Endodermal cell (in vitro differentiated cells): ENCODE measurements around the gene ANKRD17. TPM values are rescaled to one million over a fixed set of nuclear protein-coding genes. Genes with fewer than 3 reads are reported as not detected.

Experiments
- DNase-seq: peaks from one replicate; pipeline ENCODE4 v3.0.0-alpha.2; 2017
- H3K27ac ChIP-seq: 2 replicates; pipeline ENCODE4 v1.5.1; 2013; ENCODE audit warnings: mild to moderate bottlenecking, low read depth, low read length, moderate library complexity
- H3K27me3 ChIP-seq: 2 replicates; pipeline ENCODE4 v1.6.1; 2013; ENCODE audit warnings: mild to moderate bottlenecking, low read length, moderate library complexity; ENCODE audit not compliant: insufficient read depth, control insufficient read depth, poor library complexity, severe bottlenecking
- H3K36me3 ChIP-seq: 2 replicates; pipeline ENCODE4 v1.7.0; 2013; ENCODE audit warnings: mild to moderate bottlenecking, low read length, moderate library complexity; ENCODE audit not compliant: control insufficient read depth, insufficient read depth
- H3K4me1 ChIP-seq: one replicate; pipeline ENCODE4 v1.7.0; 2013; ENCODE audit warnings: low read length; ENCODE audit not compliant: control insufficient read depth, insufficient read depth
- H3K4me3 ChIP-seq: 2 replicates; pipeline ENCODE4 v1.5.1; 2013; ENCODE audit warnings: mild to moderate bottlenecking, low read length, moderate library complexity
- H3K9ac ChIP-seq: 2 replicates; pipeline ENCODE4 v1.6.1; 2013; ENCODE audit warnings: mild to moderate bottlenecking, low read length, moderate library complexity; ENCODE audit not compliant: poor library complexity, severe bottlenecking; ENCODE audit errors: extremely low read depth
- H3K9me3 ChIP-seq: 2 replicates; pipeline ENCODE4 v1.6.1; 2013; ENCODE audit warnings: mild to moderate bottlenecking, low read length, moderate library complexity; ENCODE audit not compliant: control insufficient read depth
- H3K27ac Mint-ChIP-seq: 2 replicates; pipeline ENCODE4 v1.8.0; 2020; ENCODE audit warnings: mixed read lengths
- H3K27me3 Mint-ChIP-seq: 2 replicates; pipeline ENCODE4 v1.8.0; 2021; ENCODE audit warnings: mild to moderate bottlenecking, mixed read lengths; ENCODE audit not compliant: insufficient read depth
- H3K36me3 Mint-ChIP-seq: 2 replicates; pipeline ENCODE4 v1.8.0; 2020; ENCODE audit warnings: low read depth, mixed read lengths
- H3K4me1 Mint-ChIP-seq: 2 replicates; pipeline ENCODE4 v1.8.0; 2020; ENCODE audit warnings: mixed read lengths
- H3K4me3 Mint-ChIP-seq: 2 replicates; pipeline ENCODE4 v1.8.0; 2020; ENCODE audit warnings: mild to moderate bottlenecking, moderate library complexity, mixed read lengths
- H3K9me3 Mint-ChIP-seq: 2 replicates; pipeline ENCODE4 v1.8.0; 2020; ENCODE audit warnings: mild to moderate bottlenecking, mixed read lengths
- CTCF ChIP-seq: fragments of 200-600 bp; sonication (generic); conservative IDR thresholded peaks from 2 replicates; pipeline ENCODE4 v1.5.0; 2021; ENCODE audit warnings: antibody characterized with exemption, mild to moderate bottlenecking
- WGBS, 2 experiments: methylation state at CpG; one replicate each; pipeline versions ENCODE4 v1.1.5 to v1.1.7; 2013; ENCODE audit warnings: missing lambda C conversion rate in 2 of 2, mixed read lengths in 1 of 2; ENCODE audit not compliant: insufficient coverage in 1 of 2, insufficient read length in 1 of 2; 5-methylcytosine and 5-hydroxymethylcytosine counted together
- long read RNA-seq, 4 experiments: library from polyadenylated mRNA in 2 of 4; library from RNA in 1 of 4; library from capped mRNA in 1 of 4; stranded (forward) in 3 of 4; unstranded in 1 of 4; transcript quantifications; one replicate each; pipeline ENCODE4 v2.0.0, GENCODE V29; 2020 to 2021; ENCODE audit warnings: inconsistent platforms in 1 of 4
- polyA plus RNA-seq, 2 experiments: library from polyadenylated mRNA; stranded (reverse); fragments of 50-300 nt; gene quantifications; one replicate each; pipeline ENCODE4 v1.2.3, GENCODE V29; 2013
- total RNA-seq, 2 donors: library from RNA; stranded (reverse); fragmentation: NEBNext Ultra II Directional in 1 of 2; extraction: Animal tissue kit (Norgen Biotek cat#: 25700) in 1 of 2; gene quantifications; 2 replicates in 1 of 2; 3 replicates in 1 of 2; pipeline ENCODE4 v1.2.1, GENCODE V29; 2021

ANKRD17 gene, protein sequence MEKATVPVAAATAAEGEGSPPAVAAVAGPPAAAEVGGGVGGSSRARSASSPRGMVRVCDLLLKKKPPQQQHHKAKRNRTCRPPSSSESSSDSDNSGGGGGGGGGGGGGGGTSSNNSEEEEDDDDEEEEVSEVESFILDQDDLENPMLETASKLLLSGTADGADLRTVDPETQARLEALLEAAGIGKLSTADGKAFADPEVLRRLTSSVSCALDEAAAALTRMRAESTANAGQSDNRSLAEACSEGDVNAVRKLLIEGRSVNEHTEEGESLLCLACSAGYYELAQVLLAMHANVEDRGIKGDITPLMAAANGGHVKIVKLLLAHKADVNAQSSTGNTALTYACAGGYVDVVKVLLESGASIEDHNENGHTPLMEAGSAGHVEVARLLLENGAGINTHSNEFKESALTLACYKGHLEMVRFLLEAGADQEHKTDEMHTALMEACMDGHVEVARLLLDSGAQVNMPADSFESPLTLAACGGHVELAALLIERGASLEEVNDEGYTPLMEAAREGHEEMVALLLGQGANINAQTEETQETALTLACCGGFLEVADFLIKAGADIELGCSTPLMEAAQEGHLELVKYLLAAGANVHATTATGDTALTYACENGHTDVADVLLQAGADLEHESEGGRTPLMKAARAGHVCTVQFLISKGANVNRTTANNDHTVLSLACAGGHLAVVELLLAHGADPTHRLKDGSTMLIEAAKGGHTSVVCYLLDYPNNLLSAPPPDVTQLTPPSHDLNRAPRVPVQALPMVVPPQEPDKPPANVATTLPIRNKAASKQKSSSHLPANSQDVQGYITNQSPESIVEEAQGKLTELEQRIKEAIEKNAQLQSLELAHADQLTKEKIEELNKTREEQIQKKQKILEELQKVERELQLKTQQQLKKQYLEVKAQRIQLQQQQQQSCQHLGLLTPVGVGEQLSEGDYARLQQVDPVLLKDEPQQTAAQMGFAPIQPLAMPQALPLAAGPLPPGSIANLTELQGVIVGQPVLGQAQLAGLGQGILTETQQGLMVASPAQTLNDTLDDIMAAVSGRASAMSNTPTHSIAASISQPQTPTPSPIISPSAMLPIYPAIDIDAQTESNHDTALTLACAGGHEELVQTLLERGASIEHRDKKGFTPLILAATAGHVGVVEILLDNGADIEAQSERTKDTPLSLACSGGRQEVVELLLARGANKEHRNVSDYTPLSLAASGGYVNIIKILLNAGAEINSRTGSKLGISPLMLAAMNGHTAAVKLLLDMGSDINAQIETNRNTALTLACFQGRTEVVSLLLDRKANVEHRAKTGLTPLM (N-terminal part only)
- 10 to 100 TPM; 83.6 to 84.3 TPM for total RNA-seq
- polyA plus RNA-seq (2013, experiment 1 of 2) = 44.5 TPM
- 44.4 TPM for polyA plus RNA-seq (2013, experiment 2 of 2)
- long read RNA-seq, experiment 1, partial matches to known transcripts = 23 of 29 reads
- long read RNA-seq, experiment 1, other reads (novel, unspliced or antisense) = 6 of 29 reads
- long read RNA-seq, experiment 2, full-length matches to known transcripts = 19 of 91 reads
- long read RNA-seq, experiment 2, partial matches to known transcripts = 54 of 91 reads
- long read RNA-seq, experiment 2, other reads (novel, unspliced or antisense) = 18 of 91 reads
- long read RNA-seq, experiment 3, partial matches to known transcripts = 147 of 168 reads
- long read RNA-seq, experiment 3, other reads (novel, unspliced or antisense) = 21 of 168 reads
- long read RNA-seq, experiment 4, partial matches to known transcripts = 3 of 5 reads
- long read RNA-seq, experiment 4, other reads (novel, unspliced or antisense) = 2 of 5 reads

GRCh38 chr4:73258686-73259570 lies at the start of gene ANKRD17:
TSS of gene ANKRD17 (minus strand) at chr4:73258798. CDS start at chr4:73258668, 130 bp downstream.
- H3K4me3 Mint-ChIP-seq = peak within 1 kb of the TSS; percentile 100
- Histone ChIP-seq H3K27ac (peak within 1 kb of the TSS; percentile 98), H3K9ac (peak within 1 kb of the TSS; percentile 65), H3K27me3 (no peaks in the 10 kb centered on the region), H3K4me1 (peaks cover 2% of the 10 kb centered on the region), H3K9me3 (no peaks in the 10 kb centered on the region), H3K4me3 (peak within 1 kb of the TSS; percentile 90), H3K36me3 (peaks cover 23% of the 10 kb centered on the region)
- WGBS, 2 experiments = 0 to 1% methylated on average over 15 to 80 of the region's 80 CpGs
- peaks cover 9% of the 10 kb centered on the region for H3K36me3 Mint-ChIP-seq
- H3K9me3 Mint-ChIP-seq = no peaks in the 10 kb centered on the region
- TF ChIP-seq CTCF = no peak
- DNase-seq = peak; percentile 97
- H3K27me3 Mint-ChIP-seq = no peaks in the 10 kb centered on the region
- H3K27ac Mint-ChIP-seq = peak within 1 kb of the TSS; percentile 99
- peaks cover 21% of the 10 kb centered on the region for H3K4me1 Mint-ChIP-seq

- H3K9me3 Mint-ChIP-seq = no peaks in the 10 kb centered on the region
- H3K27ac ChIP-seq = no peak overlapping the region
- no peaks in the 10 kb centered on the region for H3K36me3 Mint-ChIP-seq
- no peak overlapping the region for H3K27ac Mint-ChIP-seq
- no peaks in the 10 kb centered on the region for H3K9me3 ChIP-seq
- no peak for DNase-seq
- H3K27me3 ChIP-seq = no peaks in the 10 kb centered on the region
- TF ChIP-seq CTCF = peak; percentile 55
- no peaks in the 10 kb centered on the region for H3K27me3 Mint-ChIP-seq
- no peak overlapping the region for H3K4me3 Mint-ChIP-seq
- H3K4me1 Mint-ChIP-seq = peaks cover 3% of the 10 kb centered on the region
- no peaks in the 10 kb centered on the region for H3K36me3 ChIP-seq
- H3K9ac ChIP-seq = no peak overlapping the region
- WGBS, 2 experiments = 86 to 100% methylated on average over 1 to 3 of the region's 3 CpGs
- H3K4me1 ChIP-seq = peaks cover 6% of the 10 kb centered on the region
- H3K4me3 ChIP-seq = no peak overlapping the region
Observed at GRCh38 chr4:73308286-73308685, 49.7 kb upstream of the ANKRD17 start.
